ENCODE measurements around the gene PRKCB. TPM values are rescaled to one million over a fixed set of nuclear protein-coding genes. Genes with fewer than 3 reads are reported as not detected.

PRKCB gene
- total RNA-seq, 1 donor from 2014 or later = 28.7 TPM

DNA sequence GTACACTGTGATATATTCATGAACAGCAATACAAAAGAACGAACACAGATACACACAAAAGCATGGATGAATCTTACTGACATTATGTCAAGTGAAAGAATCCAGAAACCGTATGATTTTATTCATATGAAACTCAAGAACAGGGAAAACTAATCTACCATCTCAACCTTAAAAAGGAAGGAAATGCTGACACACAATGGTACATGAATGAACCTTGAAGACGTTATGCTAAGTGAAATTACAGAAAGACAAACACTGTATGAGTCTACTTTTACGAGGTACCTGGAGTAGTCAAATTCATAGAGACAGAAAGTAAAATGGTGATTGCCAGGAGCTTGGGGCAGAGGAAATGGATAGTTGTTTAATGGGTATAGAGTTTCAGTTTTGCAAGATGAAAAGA is 8.7 kb upstream of the PRKCB start:
- Mint-ChIP-seq H3K9me3 (ENCODE audit: unreplicated experiment) (peaks cover 5% of the 10 kb centered on the region), H3K4me3 (ENCODE audit: unreplicated experiment) (no peak overlapping the region)

DNA sequence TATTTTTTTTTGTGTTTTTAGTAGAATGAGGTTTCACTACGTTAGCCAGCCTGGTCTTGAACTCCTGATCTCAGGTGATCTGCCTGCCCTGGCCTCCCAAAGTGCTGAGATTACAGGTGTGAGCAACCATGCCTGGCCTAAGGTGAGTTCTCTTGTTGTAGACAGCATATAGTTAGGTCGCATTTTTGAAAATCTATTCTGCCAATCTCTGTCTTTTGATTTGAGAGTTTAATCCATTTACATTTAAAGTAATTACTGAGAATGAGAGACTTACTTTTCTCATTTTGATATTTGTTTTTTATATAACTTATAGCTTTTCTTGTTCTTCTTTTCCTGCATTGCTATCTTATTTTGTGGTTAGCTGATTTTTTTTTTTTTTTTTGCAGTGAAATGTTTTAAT is 6.3 kb upstream of the PRKCB start:
- TF ChIP-seq, protein P1, sequence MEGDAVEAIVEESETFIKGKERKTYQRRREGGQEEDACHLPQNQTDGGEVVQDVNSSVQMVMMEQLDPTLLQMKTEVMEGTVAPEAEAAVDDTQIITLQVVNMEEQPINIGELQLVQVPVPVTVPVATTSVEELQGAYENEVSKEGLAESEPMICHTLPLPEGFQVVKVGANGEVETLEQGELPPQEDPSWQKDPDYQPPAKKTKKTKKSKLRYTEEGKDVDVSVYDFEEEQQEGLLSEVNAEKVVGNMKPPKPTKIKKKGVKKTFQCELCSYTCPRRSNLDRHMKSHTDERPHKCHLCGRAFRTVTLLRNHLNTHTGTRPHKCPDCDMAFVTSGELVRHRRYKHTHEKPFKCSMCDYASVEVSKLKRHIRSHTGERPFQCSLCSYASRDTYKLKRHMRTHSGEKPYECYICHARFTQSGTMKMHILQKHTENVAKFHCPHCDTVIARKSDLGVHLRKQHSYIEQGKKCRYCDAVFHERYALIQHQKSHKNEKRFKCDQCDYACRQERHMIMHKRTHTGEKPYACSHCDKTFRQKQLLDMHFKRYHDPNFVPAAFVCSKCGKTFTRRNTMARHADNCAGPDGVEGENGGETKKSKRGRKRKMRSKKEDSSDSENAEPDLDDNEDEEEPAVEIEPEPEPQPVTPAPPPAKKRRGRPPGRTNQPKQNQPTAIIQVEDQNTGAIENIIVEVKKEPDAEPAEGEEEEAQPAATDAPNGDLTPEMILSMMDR (IDR thresholded peaks at IDR 0.05; ENCODE audit: unreplicated experiment) = no peak
- no peak overlapping the region for H3K4me3 Mint-ChIP-seq (ENCODE audit: unreplicated experiment)
- no peak for DNase-seq (ENCODE audit: low spot score)
- peaks cover 22% of the 10 kb centered on the region for H3K4me1 Mint-ChIP-seq (ENCODE audit: unreplicated experiment)
- H3K36me3 Mint-ChIP-seq (ENCODE audit: low read depth, unreplicated experiment) = peaks cover 2% of the 10 kb centered on the region
- H3K27me3 Mint-ChIP-seq (ENCODE audit: unreplicated experiment) = peaks cover 3% of the 10 kb centered on the region
- peaks cover 5% of the 10 kb centered on the region for H3K9me3 Mint-ChIP-seq (ENCODE audit: unreplicated experiment)
- no peak overlapping the region for H3K27ac Mint-ChIP-seq (ENCODE audit: unreplicated experiment)

More for the DNA sequence above, 8.7 kb upstream of the PRKCB start:
- TF ChIP-seq, protein P1 (IDR thresholded peaks at IDR 0.05; ENCODE audit: unreplicated experiment) = no peak
- no peak for DNase-seq (ENCODE audit: low spot score)
- Mint-ChIP-seq H3K27ac (ENCODE audit: unreplicated experiment) (no peak overlapping the region), H3K36me3 (ENCODE audit: low read depth, unreplicated experiment) (peaks cover 2% of the 10 kb centered on the region), H3K27me3 (ENCODE audit: unreplicated experiment) (peaks cover 3% of the 10 kb centered on the region), H3K4me1 (ENCODE audit: unreplicated experiment) (peaks cover 14% of the 10 kb centered on the region)

GRCh38 chr16:23830276-23830675 is 5.5 kb upstream of the PRKCB start:
- Mint-ChIP-seq H3K4me1 (ENCODE audit: unreplicated experiment) (peaks cover 30% of the 10 kb centered on the region), H3K27ac (ENCODE audit: unreplicated experiment) (no peak overlapping the region), H3K36me3 (ENCODE audit: low read depth, unreplicated experiment) (peaks cover 5% of the 10 kb centered on the region), H3K4me3 (ENCODE audit: unreplicated experiment) (no peak overlapping the region), H3K27me3 (ENCODE audit: unreplicated experiment) (peaks cover 4% of the 10 kb centered on the region), H3K9me3 (ENCODE audit: unreplicated experiment) (peaks cover 5% of the 10 kb centered on the region)
- TF ChIP-seq, protein P1 (IDR thresholded peaks at IDR 0.05; ENCODE audit: unreplicated experiment) = no peak
- no peak for DNase-seq (ENCODE audit: low spot score)

GRCh38 chr16:23832882-23833281 is 2.9 kb upstream of the PRKCB start:
- H3K4me3 Mint-ChIP-seq (ENCODE audit: unreplicated experiment) = no peak overlapping the region
- TF ChIP-seq, protein P1 (IDR thresholded peaks at IDR 0.05; ENCODE audit: unreplicated experiment) = no peak
- H3K9me3 Mint-ChIP-seq (ENCODE audit: unreplicated experiment) = peaks cover 5% of the 10 kb centered on the region
- peaks cover 22% of the 10 kb centered on the region for H3K4me1 Mint-ChIP-seq (ENCODE audit: unreplicated experiment)
- DNase-seq (ENCODE audit: low spot score) = no peak
- peaks cover 7% of the 10 kb centered on the region for H3K36me3 Mint-ChIP-seq (ENCODE audit: low read depth, unreplicated experiment)
- no peak overlapping the region for H3K27ac Mint-ChIP-seq (ENCODE audit: unreplicated experiment)
- peaks cover 11% of the 10 kb centered on the region for H3K27me3 Mint-ChIP-seq (ENCODE audit: unreplicated experiment)

DNA sequence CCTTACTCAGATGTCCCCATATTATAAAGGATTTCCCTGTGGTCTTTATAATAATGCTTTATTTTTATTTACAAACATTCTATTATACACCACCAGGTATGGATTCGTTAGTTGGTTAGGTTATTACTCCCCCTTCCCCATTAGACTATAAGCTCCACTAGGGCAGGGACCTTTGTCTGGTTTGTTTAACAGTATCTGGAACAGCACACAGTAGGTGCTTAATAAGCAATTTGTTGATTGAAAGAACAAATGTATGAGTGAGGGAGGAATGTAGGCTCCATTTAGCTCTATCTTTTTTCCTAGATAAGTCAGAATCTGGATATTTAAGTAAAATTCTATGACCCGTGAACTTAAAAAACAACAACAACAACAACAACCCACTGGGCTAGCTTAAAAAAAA is 2.3 kb upstream of the PRKCB start:
- Mint-ChIP-seq H3K36me3 (ENCODE audit: low read depth, unreplicated experiment) (peaks cover 7% of the 10 kb centered on the region), H3K9me3 (ENCODE audit: unreplicated experiment) (peaks cover 5% of the 10 kb centered on the region), H3K4me3 (ENCODE audit: unreplicated experiment) (no peak overlapping the region), H3K4me1 (ENCODE audit: unreplicated experiment) (peaks cover 22% of the 10 kb centered on the region), H3K27me3 (ENCODE audit: unreplicated experiment) (peaks cover 11% of the 10 kb centered on the region), H3K27ac (ENCODE audit: unreplicated experiment) (no peak overlapping the region)
- TF ChIP-seq, protein P1 (IDR thresholded peaks at IDR 0.05; ENCODE audit: unreplicated experiment) = no peak
- no peak for DNase-seq (ENCODE audit: low spot score)
